GM19351 (cell line): ENCODE data around the gene PRKAG2.

Experiments used
- ATAC-seq: cut with Tn5 transposase; IDR thresholded peaks from one replicate; pipeline ENCODE4 v1.9.1; 2021; ENCODE audit warnings: mild to moderate bottlenecking, moderate library complexity; ENCODE audit not compliant: unreplicated experiment

The PRKAG2 gene

GRCh38 chr7:151511270-151511669, 365.6 kb downstream of the PRKAG2 start:
- no peak for ATAC-seq

GRCh38 chr7:151509670-151510333, 367.1 kb downstream of the PRKAG2 start:
- no peak for ATAC-seq

- ATAC-seq: no peak
Measured at GRCh38 chr7:151508991-151509390, 367.9 kb downstream of the PRKAG2 start.

GRCh38 chr7:151507806-151508205, 369.1 kb downstream of the PRKAG2 start:
- no peak for ATAC-seq

GRCh38 chr7:151506901-151507382, 370.0 kb downstream of the PRKAG2 start:
- no peak for ATAC-seq
